Heart right ventricle (tissue), 16 donors: ENCODE data around the gene KCNK3. TPM values are rescaled to one million over a fixed set of nuclear protein-coding genes. Genes with fewer than 3 reads are reported as not detected.
A peak's percentile ranks its signal among the peaks of the same experiment; 100 is the strongest.

Experiments used
- ATAC-seq, 8 donors: fragments of 200-7000 bp; cut with Tn5 transposase; one replicate each; pipeline ENCODE4 v1.9.1; 2020; ENCODE audit warnings: mild to moderate bottlenecking in 8 of 8, moderate library complexity in 8 of 8, moderate number of reproducible peaks in 1 of 8
- DNase-seq, 2 donors: peaks; one replicate each; pipeline ENCODE4 v3.0.0-alpha.2; 2020
- H3K27ac ChIP-seq, 10 donors: fragments of 200-600 bp; sonication (generic) in 2 of 10; one replicate each; pipeline versions ENCODE4 v1.5.0 to v1.8.0; 2020 to 2022; ENCODE audit warnings: mild to moderate bottlenecking in 3 of 10
- H3K27me3 ChIP-seq, 7 donors: fragments of 200-600 bp; one replicate each; pipeline ENCODE4 v1.8.0; 2021 to 2022; ENCODE audit warnings: mild to moderate bottlenecking in 2 of 7
- H3K36me3 ChIP-seq, 9 donors: fragments of 200-600 bp; sonication (generic) in 1 of 9; one replicate each; pipeline versions ENCODE4 v1.5.0 to v1.8.0; 2020 to 2022; ENCODE audit warnings: mild to moderate bottlenecking in 2 of 9
- H3K4me1 ChIP-seq, 9 donors: fragments of 200-600 bp; sonication (generic) in 1 of 9; one replicate each; pipeline versions ENCODE4 v1.5.0 to v1.8.0; 2020 to 2022; ENCODE audit warnings: mild to moderate bottlenecking in 4 of 9
- H3K4me3 ChIP-seq, 10 donors: fragments of 200-600 bp; sonication (generic) in 2 of 10; one replicate each; pipeline versions ENCODE4 v1.5.0 to v1.8.0; 2020 to 2022; ENCODE audit warnings: mild to moderate bottlenecking in 7 of 10, moderate library complexity in 2 of 10
- H3K9me3 ChIP-seq, 11 donors: fragments of 200-600 bp in 10 of 11; sonication (generic) in 2 of 11; one replicate each; pipeline versions ENCODE4 v1.5.0 to v1.8.0; 2013 to 2022; ENCODE audit warnings: mild to moderate bottlenecking in 2 of 11, control low read depth in 1 of 11, moderate library complexity in 1 of 11
- CTCF ChIP-seq, 9 donors: fragments of 200-600 bp; sonication (generic) in 2 of 9; IDR thresholded peaks; one replicate each; pipeline versions ENCODE4 v1.5.0 to v1.8.0; 2021 to 2022; ENCODE audit warnings: antibody characterized with exemption in 9 of 9, mild to moderate bottlenecking in 5 of 9, moderate library complexity in 1 of 9
- WGBS, 2 donors: extraction: QIAGEN DNeasy Blood & Tissue Kit; methylation state at CpG; one replicate each; pipeline ENCODE4 v1.1.7; 2013; ENCODE audit warnings: inconsistent platforms in 1 of 2; 5-methylcytosine and 5-hydroxymethylcytosine counted together
- intact Hi-C, 10 donors: fragments of 100-400 bp; cut with DNase I; formaldehyde crosslinking; loops; one replicate each; pipeline versions ENCODE4 v1.11.1 to v1.14.2; 2022
- polyA plus RNA-seq, 2 donors: library from polyadenylated mRNA; stranded (reverse); fragments of 200-250 nt; gene quantifications; one replicate each; pipeline ENCODE4 v1.2.3, GENCODE V29; 2013
- total RNA-seq, 10 donors: library from RNA; stranded (reverse); fragmentation: NEBNext Ultra II Directional in 3 of 10; extraction: Animal tissue kit (Norgen Biotek cat#: 25700) in 3 of 10; gene quantifications; one replicate each; pipeline versions ENCODE4 v1.2.1 to v1.2.4, GENCODE V29; 2021 to 2023
- donor health status: Arrhythmogenic right ventricular cardiomyopathy.
- donor health status: ischemic (EF 13 %, LVEDD 7.1; RV severe dilation, severe dysfunction).
- donor health status: healthy with polysubstance abuse.
- donor health status: DM: no; HTN: yes; CAD: no.
- donor health status: DM: no; HTN: no; CAD: no.
- donor health status: ischemic (EF 25% LVEDD 6.9; RV normal size, moderate dysfunction).
- donor health status: ischemic (EF 25% LVEDD 5.7; RV mildly dilated, moderate dysfunction).
- donor health status: healthy.
- donor health status: DM: yes; HTN: yes; CAD: no.
- donor health status: Ischemic cardiomyopathy.
- donor health status: ischemic (EF 35%, LVEDD 5.7; RV mildly dilated, moderate dysfunction).
- donor health status: nonischemic (EF 11% LVEDD 7.7; RV severe dilation, severe dysfunction).
- donor health status: DM: yes; HTN: yes; CAD: no.
- donor health status: PGD.
- donor health status: ischemic (EF 29% LVEDD 5.4; RV normal size, mild dysfunction).
- donor health status: nonischemic (EF 23%, LVEDD 6.1; RV moderate dilation, normal function).

KCNK3 gene
- total and polyA plus RNA-seq, 12 donors = 0.19 to 6.8 (median 0.99) TPM

GRCh38 chr2:26707747-26708146 is 15.2 kb downstream of the KCNK3 start:
- H3K36me3 ChIP-seq = no peaks in the 10 kb centered on the region
- H3K27me3 ChIP-seq = peaks cover 0 to 6% (median 0%) of the 10 kb centered on the region in 7 donors
- peak overlapping the region in 3 of 10 donors; percentile 33 to 62 (median 36) for H3K27ac ChIP-seq
- 67 to 77% methylated on average over 5 of the region's 5 CpGs for WGBS, 2 donors
- no peak for TF ChIP-seq CTCF (IDR thresholded peaks at IDR 0.05)
- H3K4me3 ChIP-seq = no peak overlapping the region
- H3K9me3 ChIP-seq = no peaks in the 10 kb centered on the region
- peaks cover 9 to 52% (median 36%) of the 10 kb centered on the region in 9 donors for H3K4me1 ChIP-seq
- DNase-seq (no peak), ATAC-seq (no peak)
- intact Hi-C loops = no loop called here

- Histone ChIP-seq H3K4me3 (no peak overlapping the region), H3K27me3 (peaks cover 0 to 6% (median 0%) of the 10 kb centered on the region in 7 donors), H3K4me1 (peaks cover 9 to 60% (median 39%) of the 10 kb centered on the region in 9 donors), H3K36me3 (no peaks in the 10 kb centered on the region), H3K9me3 (no peaks in the 10 kb centered on the region), H3K27ac (no peak overlapping the region)
- ATAC-seq (no peak), DNase-seq (no peak)
- TF ChIP-seq CTCF (IDR thresholded peaks at IDR 0.05) = no peak
- 94 to 97% methylated on average over 8 of the region's 8 CpGs for WGBS, 2 donors
- intact Hi-C loops = no loop called here
These were observed 15.9 kb downstream of the KCNK3 start for GRCh38 chr2:26708457-26708856.

- no peak for ATAC-seq
- Histone ChIP-seq H3K27ac (peak overlapping the region in 5 of 10 donors; percentile 61 to 75 (median 72)), H3K27me3 (peaks cover 0 to 6% (median 0%) of the 10 kb centered on the region in 7 donors), H3K4me3 (no peak overlapping the region), H3K4me1 (peaks cover 9 to 57% (median 39%) of the 10 kb centered on the region in 9 donors), H3K36me3 (no peaks in the 10 kb centered on the region), H3K9me3 (no peaks in the 10 kb centered on the region)
- WGBS, 2 donors = 75 to 76% methylated on average over 19 of the region's 19 CpGs
- DNase-seq = no peak
- TF ChIP-seq CTCF (IDR thresholded peaks at IDR 0.05) = no peak
- intact Hi-C loops = no loop called here
These were observed 17.0 kb downstream of the KCNK3 start for GRCh38 chr2:26709323-26710110.

GRCh38 chr2:26710145-26710544 is 17.6 kb downstream of the KCNK3 start:
- H3K27ac ChIP-seq = peak overlapping the region in 8 of 10 donors; percentile 48 to 76 (median 70)
- H3K27me3 ChIP-seq = peaks cover 0 to 6% (median 0%) of the 10 kb centered on the region in 7 donors
- peaks cover 5 to 51% (median 36%) of the 10 kb centered on the region in 9 donors for H3K4me1 ChIP-seq
- ATAC-seq (peak in 2 of 8 donors; percentile 2 to 14), DNase-seq (no peak)
- no peaks in the 10 kb centered on the region for H3K36me3 ChIP-seq
- intact Hi-C loops = no loop called here
- WGBS, 2 donors = 44 to 62% methylated on average over 9 of the region's 9 CpGs
- TF ChIP-seq CTCF (IDR thresholded peaks at IDR 0.05) = no peak
- no peaks in the 10 kb centered on the region for H3K9me3 ChIP-seq
- no peak overlapping the region for H3K4me3 ChIP-seq
